Measurements from ENCODE around the gene ARFGAP1. TPM values are rescaled to one million over a fixed set of nuclear protein-coding genes. Genes with fewer than 3 reads are reported as not detected.

The ARFGAP1 gene
- total RNA-seq, 1 donor from 2014 or later, result 57.0 TPM

GRCh38 chr20:63283397-63284082, 10.9 kb downstream of the ARFGAP1 start:
- no peaks in the 10 kb centered on the region for H3K27me3 ChIP-seq
- no peaks in the 10 kb centered on the region for H3K9me3 ChIP-seq

GRCh38 chr20:63284083-63284440, 11.4 kb downstream of the ARFGAP1 start:
- H3K4me1 ChIP-seq, result no peaks in the 10 kb centered on the region
- TF ChIP-seq CTCF (IDR thresholded peaks at IDR 0.05), result no peak
- no peak for DNase-seq (ENCODE audit: low spot score in 2 of 2)
- peaks cover 83 to 98% of the 10 kb centered on the region in 2 donors for H3K36me3 ChIP-seq
- H3K4me3 ChIP-seq, result no peak overlapping the region
- H3K27me3 ChIP-seq, result no peaks in the 10 kb centered on the region
- H3K9me3 ChIP-seq, result no peaks in the 10 kb centered on the region
- H3K27ac ChIP-seq, result no peak overlapping the region
- intact Hi-C loops (cut with DNase I), result no loop called here

More at GRCh38 chr20:63283397-63284082, 10.9 kb downstream of the ARFGAP1 start:
- DNase-seq (ENCODE audit: low spot score in 2 of 2), result no peak
- H3K36me3 ChIP-seq, result peaks cover 84 to 98% of the 10 kb centered on the region in 2 donors
- H3K4me1 ChIP-seq, result no peaks in the 10 kb centered on the region
- intact Hi-C loops (cut with DNase I), result no loop called here
- H3K27ac ChIP-seq, result no peak overlapping the region
- TF ChIP-seq CTCF (IDR thresholded peaks at IDR 0.05), result no peak
- no peak overlapping the region for H3K4me3 ChIP-seq

GRCh38 chr20:63284544-63284949, 11.9 kb downstream of the ARFGAP1 start:
- H3K36me3 ChIP-seq, result peaks cover 82 to 93% of the 10 kb centered on the region in 2 donors
- intact Hi-C loops (cut with DNase I), result no loop called here

GRCh38 chr20:63284981-63285524, 12.4 kb downstream of the ARFGAP1 start:
- Histone ChIP-seq H3K4me3 (no peak overlapping the region), H3K9me3 (no peaks in the 10 kb centered on the region), H3K4me1 (no peaks in the 10 kb centered on the region), H3K27me3 (no peaks in the 10 kb centered on the region), H3K36me3 (peaks cover 79 to 89% of the 10 kb centered on the region in 2 donors), H3K27ac (no peak overlapping the region)
- DNase-seq (ENCODE audit: low spot score in 2 of 2), result no peak
- intact Hi-C loops (cut with DNase I), result no loop called here
- TF ChIP-seq CTCF (IDR thresholded peaks at IDR 0.05), result no peak

More at GRCh38 chr20:63284544-63284949, 11.9 kb downstream of the ARFGAP1 start:
- no peak overlapping the region for H3K27ac ChIP-seq
- H3K27me3 ChIP-seq, result no peaks in the 10 kb centered on the region
- H3K4me3 ChIP-seq, result no peak overlapping the region
- no peak for TF ChIP-seq CTCF (IDR thresholded peaks at IDR 0.05)
- no peaks in the 10 kb centered on the region for H3K9me3 ChIP-seq
- H3K4me1 ChIP-seq, result no peaks in the 10 kb centered on the region
- no peak for DNase-seq (ENCODE audit: low spot score in 2 of 2)

- Histone ChIP-seq H3K4me1 (no peaks in the 10 kb centered on the region), H3K27ac (no peak overlapping the region), H3K27me3 (no peaks in the 10 kb centered on the region), H3K36me3 (peaks cover 73 to 81% of the 10 kb centered on the region in 2 donors), H3K9me3 (no peaks in the 10 kb centered on the region), H3K4me3 (no peak overlapping the region)
- no peak for TF ChIP-seq CTCF (IDR thresholded peaks at IDR 0.05)
- intact Hi-C loops (cut with DNase I), result no loop called here
- no peak for DNase-seq (ENCODE audit: low spot score in 2 of 2)
Observed at GRCh38 chr20:63285636-63286615, 13.3 kb downstream of the ARFGAP1 start.
